IMR-90 (cell line): ENCODE results near the gene TFCP2. TPM values are rescaled to one million over a fixed set of nuclear protein-coding genes. Genes with fewer than 3 reads are reported as not detected.

Experiments
- ATAC-seq: fragments of 200-7000 bp; cut with Tn5 transposase; 2 replicates; pipeline ENCODE4 v1.9.1; 2020; ENCODE audit warnings: low read depth, mild to moderate bottlenecking, moderate library complexity
- BruUV-seq: library from RNA; stranded (reverse); fragments of 400-500 nt; replicated peaks from 2 replicates; lab custom pipeline; 2021; lab: Mats Ljungman, UMichigan
- CTCF ChIA-PET: fragments of 300-600 bp; formaldehyde crosslinking; extraction: SDS; loops from one replicate; lab custom pipeline; 2021; ENCODE audit warnings: antibody characterized with exemption; lab: Yijun Ruan, JAX
- POLR2A ChIA-PET: fragments of 300-600 bp; sonication (Branson Sonifier 250); formaldehyde crosslinking; loops from one replicate; lab custom pipeline; 2022; ENCODE audit warnings: antibody characterized with exemption; ENCODE audit not compliant: unreplicated experiment; lab: Charles Lee
- DNase-seq: peaks from one replicate; pipeline ENCODE4 v3.0.0; 2013
- H2AFZ ChIP-seq: replicated peaks from 2 replicates; pipeline ENCODE3; 2013; ENCODE audit warnings: low read length, mild to moderate bottlenecking; ENCODE audit not compliant: poor library complexity
- H2AK5ac ChIP-seq: 2 replicates; pipeline ENCODE4 v1.6.1; 2013; ENCODE audit warnings: low read depth, low read length, inconsistent platforms
- H2AK9ac ChIP-seq: replicated peaks from 2 replicates; pipeline ENCODE3; 2013; ENCODE audit warnings: mild to moderate bottlenecking, low read depth, low read length, moderate library complexity; ENCODE audit not compliant: poor library complexity
- H2BK120ac ChIP-seq: 2 replicates; pipeline ENCODE4 v1.6.1; 2013; ENCODE audit warnings: low read depth, low read length, inconsistent platforms
- H2BK15ac ChIP-seq: 3 replicates; pipeline ENCODE4 v1.6.1; 2013; ENCODE audit warnings: low read depth, low read length, inconsistent platforms
- H2BK20ac ChIP-seq: 2 replicates; pipeline ENCODE4 v1.6.1; 2013; ENCODE audit warnings: low read depth, mild to moderate bottlenecking, inconsistent platforms, low read length, moderate library complexity
- H2BK5ac ChIP-seq: 2 replicates; pipeline ENCODE4 v1.6.1; 2013; ENCODE audit warnings: mild to moderate bottlenecking, low read depth, low read length, inconsistent platforms; ENCODE audit not compliant: poor library complexity, severe bottlenecking
- H3K14ac ChIP-seq: replicated peaks from 2 replicates; pipeline ENCODE4 v1.6.1; 2013; ENCODE audit warnings: low read depth, low read length, inconsistent platforms
- H3K18ac ChIP-seq: 2 replicates; pipeline ENCODE4 v1.6.1; 2013; ENCODE audit warnings: low read depth, low read length, control low read depth
- H3K23ac ChIP-seq: 2 replicates; pipeline ENCODE4 v1.6.1; 2013; ENCODE audit warnings: low read depth, low read length, inconsistent platforms
- H3K27ac ChIP-seq: 2 replicates; pipeline ENCODE4 v1.5.1; 2013; ENCODE audit warnings: mild to moderate bottlenecking, control low read depth, low read length; ENCODE audit not compliant: insufficient read depth
- H3K27me3 ChIP-seq: 2 replicates; pipeline ENCODE4 v1.6.1; 2013; ENCODE audit warnings: low read length; ENCODE audit not compliant: control insufficient read depth, insufficient read depth
- H3K36me3 ChIP-seq: 2 replicates; pipeline ENCODE4 v1.6.1; 2013; ENCODE audit warnings: low read length, mixed read lengths; ENCODE audit not compliant: control insufficient read depth, insufficient read depth
- H3K4ac ChIP-seq: 2 replicates; pipeline ENCODE4 v1.6.1; 2013; ENCODE audit warnings: low read depth, low read length, inconsistent platforms
- H3K4me1 ChIP-seq: 2 replicates; pipeline ENCODE4 v1.6.1; 2013; ENCODE audit warnings: low read length, mixed read lengths; ENCODE audit not compliant: control insufficient read depth, insufficient read depth
- H3K4me2 ChIP-seq: 2 replicates; pipeline ENCODE4 v1.6.1; 2013; ENCODE audit warnings: low read depth, mild to moderate bottlenecking, control low read depth, low read length, moderate library complexity
- H3K4me3 ChIP-seq: 2 replicates; pipeline ENCODE4 v1.5.1; 2013; ENCODE audit warnings: low read depth, mild to moderate bottlenecking, control low read depth, low read length, moderate library complexity; ENCODE audit not compliant: insufficient read depth
- H3K56ac ChIP-seq: 2 replicates; pipeline ENCODE4 v1.6.1; 2013; ENCODE audit warnings: low read length, inconsistent platforms; ENCODE audit not compliant: insufficient read depth; ENCODE audit errors: extremely low read depth
- H3K79me1 ChIP-seq, 2 experiments: 2 replicates each; pipeline ENCODE4 v1.6.1; 2013; ENCODE audit warnings: low read length in 2 of 2, inconsistent platforms in 1 of 2, low read depth in 1 of 2
- H3K9ac ChIP-seq: 2 replicates; pipeline ENCODE4 v1.6.1; 2013; ENCODE audit warnings: low read depth, low read length, control low read depth
- H3K9me1 ChIP-seq: 2 replicates; pipeline ENCODE4 v1.6.1; 2013; ENCODE audit warnings: low read length, inconsistent platforms; ENCODE audit not compliant: insufficient read depth
- H3K9me3 ChIP-seq: 2 replicates; pipeline ENCODE4 v1.6.1; 2013; ENCODE audit warnings: low read length; ENCODE audit not compliant: control insufficient read depth, insufficient read depth
- H4K20me1 ChIP-seq: 2 replicates; pipeline ENCODE4 v1.6.1; 2013; ENCODE audit warnings: low read length, inconsistent platforms; ENCODE audit not compliant: insufficient read depth
- H4K5ac ChIP-seq: 2 replicates; pipeline ENCODE4 v1.6.1; 2013; ENCODE audit warnings: mild to moderate bottlenecking, low read depth, low read length, control low read depth
- H4K8ac ChIP-seq, 2 experiments: 2 replicates each; pipeline ENCODE4 v1.6.1; 2013; ENCODE audit warnings: low read depth in 2 of 2, low read length in 2 of 2, control low read depth in 1 of 2, inconsistent platforms in 1 of 2
- H4K91ac ChIP-seq: 2 replicates; pipeline ENCODE4 v1.6.1; 2013; ENCODE audit warnings: low read depth, low read length, inconsistent platforms; ENCODE audit not compliant: insufficient read depth
- BHLHE40 ChIP-seq: fragments of 150-350 bp; IDR thresholded peaks from 2 replicates; pipeline ENCODE4 v1.6.1; 2016; ENCODE audit warnings: mild to moderate bottlenecking, low read depth, low read length
- CEBPB ChIP-seq: IDR thresholded peaks from 2 replicates; pipeline ENCODE4 v1.6.1; 2012; ENCODE audit warnings: low read depth, low read length, improper control_type of control experiment
- MAZ ChIP-seq: IDR thresholded peaks from 2 replicates; pipeline ENCODE4 v1.6.1; 2012; ENCODE audit warnings: low read depth, mild to moderate bottlenecking, low read length, improper control_type of control experiment, moderate library complexity, borderline replicate concordance
- MXI1 ChIP-seq: IDR thresholded peaks from 2 replicates; pipeline ENCODE4 v1.6.1; 2012; ENCODE audit warnings: low read depth, mild to moderate bottlenecking, low read length, moderate library complexity, borderline replicate concordance
- POLR2A ChIP-seq: IDR thresholded peaks from 2 replicates; pipeline ENCODE4 v1.6.1; 2012; ENCODE audit warnings: mild to moderate bottlenecking, low read depth, low read length
- RAD21 ChIP-seq: IDR thresholded peaks from 2 replicates; pipeline ENCODE4 v1.6.1; 2012; ENCODE audit warnings: low read length, improper control_type of control experiment
- RCOR1 ChIP-seq: IDR thresholded peaks from 2 replicates; pipeline ENCODE4 v1.6.1; 2012; ENCODE audit warnings: mild to moderate bottlenecking, low read length, improper control_type of control experiment; ENCODE audit not compliant: insufficient replicate concordance
- RFX5 ChIP-seq: IDR thresholded peaks from 2 replicates; pipeline ENCODE4 v1.8.0; 2012; ENCODE audit warnings: low read depth, mild to moderate bottlenecking, low read length, moderate library complexity
- SMC3 ChIP-seq: fragments of 150-350 bp; IDR thresholded peaks from 2 replicates; pipeline ENCODE4 v1.6.1; 2016; ENCODE audit warnings: low read depth, mild to moderate bottlenecking, antibody characterized with exemption, low read length, moderate library complexity
- WGBS, 2 experiments: methylation state at CpG; one replicate each; pipeline versions ENCODE4 v1.1.5 to v1.1.7; 2013; ENCODE audit warnings: missing lambda C conversion rate in 2 of 2; ENCODE audit not compliant: insufficient read length in 1 of 2; ENCODE audit errors: extremely low coverage in 2 of 2; 5-methylcytosine and 5-hydroxymethylcytosine counted together
- dilution Hi-C: fragments of 300-500 bp; cut with HindIII; formaldehyde crosslinking; loops from one replicate; pipeline ENCODE4 v1.14.3; 2018; ENCODE audit warnings: low sequenced_read_pairs; ENCODE audit not compliant: unreplicated experiment
- in situ Hi-C: fragments of 300-500 bp; cut with MboI; formaldehyde crosslinking; loops from 3 replicates; pipeline ENCODE4 v1.14.3; 2019; ENCODE audit warnings: low sequenced_read_pairs, inconsistent platforms, mixed read lengths
- intact Hi-C: fragments of 100-400 bp; cut with micrococcal nuclease; formaldehyde crosslinking; loops from 2 replicates; pipeline ENCODE4 v1.10.0; 2022
- polyA plus RNA-seq, 3 experiments: library from polyadenylated mRNA; depleted of rRNA; stranded (reverse); fragments of >200 nt; gene quantifications; 2 replicates each; pipeline ENCODE4 v1.2.3, GENCODE V29; 2012; ENCODE audit warnings: low replicate concordance in 1 of 3
- total RNA-seq: library from RNA; depleted of rRNA; stranded (reverse); fragments of >200 nt; gene quantifications from 2 replicates; pipeline ENCODE4 v1.2.3, GENCODE V29; 2012
- TF ChIP-seq, protein P1 (sequence below): fragments of 150-350 bp; IDR thresholded peaks from 2 replicates; pipeline ENCODE4 v1.6.1; 2016; ENCODE audit warnings: low read depth, mild to moderate bottlenecking, low read length, moderate library complexity, borderline replicate concordance
- TF ChIP-seq, protein P2 (sequence below): fragments of 150-350 bp; IDR thresholded peaks from 2 replicates; pipeline ENCODE4 v1.6.1; 2017; ENCODE audit warnings: mild to moderate bottlenecking, antibody characterized with exemption, low read length, low read depth
- TF ChIP-seq, protein P3 (sequence below): conservative IDR thresholded peaks from 2 replicates; pipeline ENCODE4 v1.5.1; 2012; ENCODE audit warnings: mild to moderate bottlenecking, low read depth, low read length, improper control_type of control experiment

Gene TFCP2
- total and polyA plus RNA-seq, 2 of the 4 experiments (the other 2 are of a cell fraction) = 10.0 to 15.4 TPM

DNA sequence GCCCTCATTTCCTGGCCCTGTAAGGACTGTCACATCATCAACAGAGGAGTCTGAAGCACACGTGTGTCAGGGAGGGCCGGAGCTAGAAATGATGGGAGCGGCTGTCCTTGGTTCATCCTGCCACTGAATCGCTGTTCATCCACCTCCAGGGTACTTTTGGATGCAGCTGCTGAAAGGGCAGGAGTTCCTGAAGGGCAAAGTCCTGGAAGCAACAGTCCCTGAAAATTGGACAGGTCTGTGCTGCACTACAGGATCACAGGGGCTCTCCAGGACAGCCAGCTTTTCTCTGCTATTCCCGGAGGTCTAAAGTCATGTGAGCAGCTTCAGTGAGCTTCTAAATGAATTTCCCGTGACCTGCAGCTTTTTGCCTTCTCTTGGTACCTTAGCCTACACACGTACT is 27.2 kb upstream of the TFCP2 start:
- no peak overlapping the region for H2AFZ ChIP-seq
- ChIA-PET POLR2A (no interaction called here), CTCF (no interaction called here)
- BruUV-seq = no TSS peak
- no peak for TF ChIP-seq RAD21
- no peak for TF ChIP-seq MXI1
- no peak for TF ChIP-seq RFX5
- TF ChIP-seq POLR2A = no peak
- TF ChIP-seq BHLHE40 = no peak
- TF ChIP-seq, protein P1, sequence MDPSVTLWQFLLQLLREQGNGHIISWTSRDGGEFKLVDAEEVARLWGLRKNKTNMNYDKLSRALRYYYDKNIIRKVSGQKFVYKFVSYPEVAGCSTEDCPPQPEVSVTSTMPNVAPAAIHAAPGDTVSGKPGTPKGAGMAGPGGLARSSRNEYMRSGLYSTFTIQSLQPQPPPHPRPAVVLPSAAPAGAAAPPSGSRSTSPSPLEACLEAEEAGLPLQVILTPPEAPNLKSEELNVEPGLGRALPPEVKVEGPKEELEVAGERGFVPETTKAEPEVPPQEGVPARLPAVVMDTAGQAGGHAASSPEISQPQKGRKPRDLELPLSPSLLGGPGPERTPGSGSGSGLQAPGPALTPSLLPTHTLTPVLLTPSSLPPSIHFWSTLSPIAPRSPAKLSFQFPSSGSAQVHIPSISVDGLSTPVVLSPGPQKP = no peak
- TF ChIP-seq CEBPB = no peak
- no peak for TF ChIP-seq SMC3
- TF ChIP-seq, protein P2, sequence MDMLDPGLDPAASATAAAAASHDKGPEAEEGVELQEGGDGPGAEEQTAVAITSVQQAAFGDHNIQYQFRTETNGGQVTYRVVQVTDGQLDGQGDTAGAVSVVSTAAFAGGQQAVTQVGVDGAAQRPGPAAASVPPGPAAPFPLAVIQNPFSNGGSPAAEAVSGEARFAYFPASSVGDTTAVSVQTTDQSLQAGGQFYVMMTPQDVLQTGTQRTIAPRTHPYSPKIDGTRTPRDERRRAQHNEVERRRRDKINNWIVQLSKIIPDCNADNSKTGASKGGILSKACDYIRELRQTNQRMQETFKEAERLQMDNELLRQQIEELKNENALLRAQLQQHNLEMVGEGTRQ = no peak
- TF ChIP-seq MAZ = no peak
- TF ChIP-seq RCOR1 = no peak
- TF ChIP-seq, protein P3, sequence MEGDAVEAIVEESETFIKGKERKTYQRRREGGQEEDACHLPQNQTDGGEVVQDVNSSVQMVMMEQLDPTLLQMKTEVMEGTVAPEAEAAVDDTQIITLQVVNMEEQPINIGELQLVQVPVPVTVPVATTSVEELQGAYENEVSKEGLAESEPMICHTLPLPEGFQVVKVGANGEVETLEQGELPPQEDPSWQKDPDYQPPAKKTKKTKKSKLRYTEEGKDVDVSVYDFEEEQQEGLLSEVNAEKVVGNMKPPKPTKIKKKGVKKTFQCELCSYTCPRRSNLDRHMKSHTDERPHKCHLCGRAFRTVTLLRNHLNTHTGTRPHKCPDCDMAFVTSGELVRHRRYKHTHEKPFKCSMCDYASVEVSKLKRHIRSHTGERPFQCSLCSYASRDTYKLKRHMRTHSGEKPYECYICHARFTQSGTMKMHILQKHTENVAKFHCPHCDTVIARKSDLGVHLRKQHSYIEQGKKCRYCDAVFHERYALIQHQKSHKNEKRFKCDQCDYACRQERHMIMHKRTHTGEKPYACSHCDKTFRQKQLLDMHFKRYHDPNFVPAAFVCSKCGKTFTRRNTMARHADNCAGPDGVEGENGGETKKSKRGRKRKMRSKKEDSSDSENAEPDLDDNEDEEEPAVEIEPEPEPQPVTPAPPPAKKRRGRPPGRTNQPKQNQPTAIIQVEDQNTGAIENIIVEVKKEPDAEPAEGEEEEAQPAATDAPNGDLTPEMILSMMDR = no peak
- peaks cover 7% of the 10 kb centered on the region for H3K9me1 ChIP-seq
- dilution Hi-C loops = no loop called here
- H2BK5ac ChIP-seq = no peak overlapping the region
- H3K27me3 ChIP-seq = no peaks in the 10 kb centered on the region
- H2AK9ac ChIP-seq = no peak overlapping the region
- H3K9me3 ChIP-seq = 0 out of 2 replicates have a peak, but pooled peaks cover under 1% of the 10 kb centered on the region
- H3K56ac ChIP-seq = no peak overlapping the region
- WGBS, 2 experiments = 100% methylated on average over 2 of the region's 7 CpGs; no CpG with 5 or more reads in 1 of the 2 experiments
- no peak overlapping the region for H3K4me3 ChIP-seq
- no peak overlapping the region for H2BK15ac ChIP-seq
- no peak overlapping the region for H3K18ac ChIP-seq
- no peak overlapping the region for H3K27ac ChIP-seq
- H2BK20ac ChIP-seq = no peak overlapping the region
- no peak overlapping the region for H3K9ac ChIP-seq
- H4K91ac ChIP-seq = no peak overlapping the region
- peaks cover 10% of the 10 kb centered on the region; the same call in 1 of the 2 replicates for H3K36me3 ChIP-seq
- H2AK5ac ChIP-seq = no peak overlapping the region
- H2BK120ac ChIP-seq = no peak overlapping the region
- DNase-seq = no peak
- no peaks in the 10 kb centered on the region; the same call in 1 of the 2 replicates for H3K4me1 ChIP-seq
- H3K79me1 ChIP-seq = no peaks in the 10 kb centered on the region
- H4K20me1 ChIP-seq = no peaks in the 10 kb centered on the region
- in situ Hi-C loops = no loop called here
- intact Hi-C loops = no loop called here
- H4K8ac ChIP-seq = no peak overlapping the region
- no peak overlapping the region for H3K14ac ChIP-seq
- no peak overlapping the region for H4K5ac ChIP-seq
- no peak overlapping the region for H3K4me2 ChIP-seq
- H3K23ac ChIP-seq = no peak overlapping the region
- ATAC-seq = no peak
- no peak overlapping the region for H3K4ac ChIP-seq
